GM12892 (cell line): Measurements from ENCODE around the gene BST1.

Experiments
- DNase-seq: peaks from one replicate; pipeline ENCODE4 v3.0.0; 2011; ENCODE audit not compliant: insufficient read length
- FAIRE-seq: peaks from 2 replicates; lab custom pipeline; 2011; peaks lifted over from hg19 to GRCh38; lab: Jason Lieb, UNC
- POLR2A ChIP-seq: IDR thresholded peaks from 2 replicates; pipeline ENCODE4 v1.6.1; 2011; ENCODE audit warnings: low read depth, low read length, control low read depth
- POLR2AphosphoS5 ChIP-seq: IDR thresholded peaks from 2 replicates; pipeline ENCODE4 v1.6.1; 2011; ENCODE audit warnings: low read depth, low read length, control low read depth
- TAF1 ChIP-seq: IDR thresholded peaks from 2 replicates; pipeline ENCODE4 v1.6.1; 2011; ENCODE audit warnings: low read depth, mild to moderate bottlenecking, control low read depth, low read length, borderline replicate concordance

BST1 gene

DNA sequence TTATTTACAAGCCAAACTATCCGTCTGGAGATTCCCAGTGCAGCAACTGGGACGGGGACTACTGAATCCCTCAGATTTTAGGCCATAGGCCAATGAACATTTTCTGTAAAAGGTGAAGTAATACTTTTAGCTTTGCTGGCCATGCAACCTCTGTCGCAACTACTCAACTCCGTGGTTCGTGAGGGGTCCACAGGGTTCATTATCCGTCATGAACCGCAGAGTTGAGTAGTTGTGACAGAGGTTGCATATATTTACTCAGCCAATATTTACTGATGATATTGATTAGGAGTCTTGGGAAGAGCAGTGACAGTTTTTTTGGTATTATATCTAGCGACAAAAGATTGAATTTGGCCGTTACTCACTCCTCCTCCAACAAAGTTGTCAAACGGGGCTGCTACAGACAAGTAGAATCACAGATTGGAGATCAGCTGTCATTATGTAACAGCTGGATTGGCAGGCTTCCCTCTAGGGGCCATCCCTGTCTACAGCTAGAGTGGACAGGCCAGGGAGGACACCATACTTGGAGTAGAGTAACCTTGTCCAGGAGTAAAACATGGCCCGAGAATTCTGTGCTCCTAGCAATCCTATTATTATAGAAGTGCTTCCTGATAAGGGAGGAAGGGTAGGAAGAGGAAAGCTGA is 38.0 kb downstream of the BST1 start:
- DNase-seq, result no peak
- no peak for FAIRE-seq
- TF ChIP-seq TAF1, result no peak
- TF ChIP-seq POLR2AphosphoS5, result no peak
- TF ChIP-seq POLR2A, result no peak

GRCh38 chr4:15742083-15742582 is 39.3 kb downstream of the BST1 start:
- TF ChIP-seq POLR2A (no peak), TAF1 (no peak), POLR2AphosphoS5 (no peak)
- DNase-seq, result no peak
- FAIRE-seq, result no peak

GRCh38 chr4:15742637-15743036 is 39.8 kb downstream of the BST1 start:
- DNase-seq (no peak), FAIRE-seq (no peak)

DNA sequence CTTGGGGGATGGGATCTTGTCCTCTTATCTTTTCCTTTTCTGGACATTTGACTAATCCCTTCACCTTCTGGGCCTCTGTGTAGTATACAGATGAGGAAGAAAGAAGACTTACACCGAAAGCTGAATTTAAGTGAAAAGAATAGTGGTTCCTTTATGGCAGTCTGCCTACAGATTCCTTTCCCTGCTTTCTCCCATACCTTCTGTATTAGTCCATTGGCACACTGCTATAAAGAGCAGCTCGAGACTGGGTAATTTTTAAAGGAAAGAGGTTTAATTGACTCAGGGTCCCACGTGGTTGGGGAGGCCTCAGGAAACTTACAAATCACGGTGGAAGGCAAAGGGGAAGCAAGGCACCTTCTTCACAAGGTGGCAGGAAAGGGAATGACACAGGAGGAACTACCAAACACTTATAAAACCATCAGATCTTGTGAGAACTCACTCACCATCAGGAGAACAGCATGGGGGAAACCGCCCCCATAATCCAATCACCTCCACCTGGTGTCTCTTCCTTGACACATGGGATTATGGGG is 41.2 kb downstream of the BST1 start:
- DNase-seq (no peak), FAIRE-seq (no peak)

More at GRCh38 chr4:15742637-15743036, 39.8 kb downstream of the BST1 start:
- TF ChIP-seq TAF1 (no peak), POLR2A (no peak), POLR2AphosphoS5 (no peak)

GRCh38 chr4:15746110-15746509 is 43.2 kb downstream of the BST1 start:
- FAIRE-seq, result no peak
- TF ChIP-seq POLR2A, result no peak
- no peak for TF ChIP-seq TAF1
- no peak for DNase-seq

More for the DNA sequence above, 41.2 kb downstream of the BST1 start:
- no peak for TF ChIP-seq TAF1
- no peak for TF ChIP-seq POLR2AphosphoS5
- no peak for TF ChIP-seq POLR2A

DNA sequence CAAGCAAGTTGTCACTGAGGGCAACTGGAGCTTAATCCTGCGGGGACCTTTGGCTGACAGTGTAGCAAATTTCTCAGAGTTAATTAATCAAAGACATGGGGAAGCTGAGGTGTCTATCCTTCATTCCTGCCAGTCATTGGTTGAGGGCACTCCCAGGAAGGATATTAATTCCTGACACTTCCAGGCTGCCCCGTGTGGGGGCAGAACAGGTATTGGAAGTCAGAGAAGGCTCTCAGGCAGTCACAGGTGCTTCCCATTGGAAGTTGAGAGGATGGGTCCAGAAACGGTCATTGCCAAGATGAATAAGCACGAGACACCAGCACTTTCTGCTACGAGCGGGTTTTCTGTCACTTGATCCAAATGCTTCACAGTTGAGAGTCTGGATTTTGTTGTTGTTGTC is 46.1 kb downstream of the BST1 start:
- FAIRE-seq (no peak), DNase-seq (no peak)
- TF ChIP-seq TAF1 (no peak), POLR2AphosphoS5 (no peak), POLR2A (no peak)

GRCh38 chr4:15751153-15751552 is 48.3 kb downstream of the BST1 start:
- no peak for FAIRE-seq

GRCh38 chr4:15753081-15753480 is 50.2 kb downstream of the BST1 start:
- no peak for FAIRE-seq
- no peak for TF ChIP-seq POLR2A
- no peak for TF ChIP-seq POLR2AphosphoS5
- no peak for TF ChIP-seq TAF1
- DNase-seq, result no peak

More at GRCh38 chr4:15751153-15751552, 48.3 kb downstream of the BST1 start:
- DNase-seq, result no peak
- no peak for TF ChIP-seq POLR2A
- no peak for TF ChIP-seq TAF1
- no peak for TF ChIP-seq POLR2AphosphoS5

DNA sequence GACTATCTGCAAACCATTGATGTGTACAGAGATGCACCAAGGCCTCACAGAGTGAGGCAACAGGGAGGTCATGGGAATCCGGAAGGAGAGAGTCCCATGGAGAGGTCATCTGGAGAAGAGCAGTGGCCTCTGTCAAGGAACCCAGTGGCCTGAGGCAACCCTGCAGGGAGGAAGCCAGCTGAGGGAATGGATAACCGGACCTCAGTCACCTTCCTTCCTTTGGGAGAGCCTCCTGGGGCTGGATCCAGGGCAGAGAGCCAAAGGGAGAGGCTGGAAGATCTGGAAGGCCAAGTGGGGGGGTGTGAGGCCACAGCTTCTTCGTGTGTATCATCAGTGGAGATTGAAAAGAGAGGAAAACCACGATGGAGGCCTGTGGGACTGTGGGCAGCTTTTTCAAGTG is 50.9 kb downstream of the BST1 start:
- FAIRE-seq (no peak), DNase-seq (no peak)
- TF ChIP-seq POLR2A (no peak), TAF1 (no peak), POLR2AphosphoS5 (no peak)

GRCh38 chr4:15754323-15754722 is 51.5 kb downstream of the BST1 start:
- no peak for DNase-seq
- TF ChIP-seq POLR2AphosphoS5, result no peak
- no peak for TF ChIP-seq POLR2A
- no peak for TF ChIP-seq TAF1
- FAIRE-seq, result no peak

DNA sequence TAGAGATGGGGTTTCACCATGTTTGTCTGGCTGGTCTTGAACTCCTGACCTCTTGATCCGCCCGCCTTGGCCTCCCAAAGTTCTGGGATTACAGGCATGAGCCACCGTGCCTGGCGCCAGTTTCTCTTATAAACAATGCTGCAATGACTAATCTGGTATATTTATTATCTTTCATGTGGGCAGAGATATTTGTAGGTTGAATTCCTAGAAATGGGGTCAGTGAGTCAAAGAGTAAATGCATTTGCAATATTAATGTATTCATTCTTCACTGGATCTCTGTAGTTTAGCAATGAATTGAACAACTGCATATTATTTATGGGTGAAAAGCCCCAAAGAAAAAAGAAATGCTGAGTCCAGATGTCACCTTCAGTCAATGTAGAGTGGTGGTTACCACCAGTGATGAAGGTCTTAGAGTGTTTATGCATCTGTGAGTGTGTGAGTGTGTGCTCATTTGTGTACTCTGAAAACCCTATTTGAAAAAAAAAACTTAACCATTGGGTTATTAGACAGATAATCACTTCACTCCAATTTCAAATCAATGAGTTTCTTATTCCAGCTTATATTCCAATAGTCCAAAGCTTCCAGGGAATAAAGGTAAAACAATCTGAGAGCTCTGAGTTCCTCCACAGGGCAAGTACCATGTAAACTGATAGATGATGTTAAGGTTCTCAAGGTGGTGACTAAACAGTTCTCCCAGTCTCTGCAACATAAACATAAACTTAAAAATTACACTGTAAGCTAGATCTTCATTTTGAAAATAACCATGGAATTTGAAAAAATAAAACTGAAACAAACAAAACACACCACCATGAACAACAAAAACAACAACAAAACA is 52.7 kb downstream of the BST1 start:
- no peak for FAIRE-seq
- DNase-seq, result no peak
- no peak for TF ChIP-seq TAF1
- TF ChIP-seq POLR2AphosphoS5, result no peak
- no peak for TF ChIP-seq POLR2A

DNA sequence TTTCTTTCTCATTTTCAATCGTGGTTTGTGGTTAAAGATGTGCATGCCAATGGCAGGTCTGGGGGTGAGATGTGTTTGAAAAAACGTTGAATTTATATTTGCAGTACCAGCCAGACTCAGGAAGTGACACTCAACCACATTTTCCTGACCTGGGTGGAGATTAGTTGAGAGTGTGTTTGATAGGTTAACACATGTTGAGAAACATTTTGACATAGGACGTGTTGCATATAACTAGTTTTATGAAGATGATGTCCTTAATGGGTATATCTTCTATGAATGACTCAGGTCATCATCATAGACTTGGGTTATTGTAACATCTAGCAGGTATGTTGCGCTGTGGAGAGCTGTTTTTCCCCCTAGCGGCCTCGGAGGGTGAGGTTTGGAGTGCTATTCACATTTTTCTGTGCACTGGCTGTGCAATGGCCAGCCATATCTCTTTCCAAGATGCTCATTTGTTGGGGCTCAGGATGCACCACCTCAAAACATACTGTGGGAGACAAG is 53.5 kb downstream of the BST1 start:
- FAIRE-seq, result peak; percentile 84
- DNase-seq, result no peak

More for the DNA sequence above, 53.5 kb downstream of the BST1 start:
- TF ChIP-seq TAF1, result no peak
- no peak for TF ChIP-seq POLR2AphosphoS5
- no peak for TF ChIP-seq POLR2A
